Upper lobe of left lung (tissue), 6 donors: ENCODE results near the gene ACOXL. TPM values are rescaled to one million over a fixed set of nuclear protein-coding genes. Genes with fewer than 3 reads are reported as not detected.

Experiments
- ATAC-seq, 2 donors: fragments of 200-7000 bp; cut with Tn5 transposase; one replicate each; pipeline ENCODE4 v1.9.1; 2022; ENCODE audit warnings: mild to moderate bottlenecking in 2 of 2, moderate library complexity in 2 of 2; ENCODE audit not compliant: low FRiP score in 2 of 2
- DNase-seq, 2 donors: peaks; one replicate each; pipeline ENCODE4 v3.0.0-alpha.2; 2019 to 2020
- H3K27ac ChIP-seq, 4 donors: fragments of 200-600 bp; sonication (generic); one replicate each; pipeline ENCODE4 v1.5.1; 2016 to 2019
- H3K27me3 ChIP-seq, 4 donors: fragments of 200-600 bp; sonication (generic); one replicate each; pipeline ENCODE4 v1.5.1; 2017 to 2019
- H3K36me3 ChIP-seq, 4 donors: fragments of 200-600 bp; sonication (generic); one replicate each; pipeline ENCODE4 v1.5.1; 2016 to 2019
- H3K4me1 ChIP-seq, 4 donors: fragments of 200-600 bp; sonication (generic); one replicate each; pipeline ENCODE4 v1.5.1; 2018 to 2019
- H3K4me3 ChIP-seq, 4 donors: fragments of 200-600 bp; sonication (generic); one replicate each; pipeline ENCODE4 v1.5.1; 2017 to 2019; ENCODE audit warnings: mild to moderate bottlenecking in 2 of 4, moderate library complexity in 1 of 4
- H3K9me3 ChIP-seq, 4 donors: fragments of 200-600 bp; sonication (generic); one replicate each; pipeline ENCODE4 v1.5.1; 2018 to 2019
- EP300 ChIP-seq, 4 donors: sonication (generic); formaldehyde crosslinking; IDR thresholded peaks; one replicate each; pipeline ENCODE4 v1.5.1; 2017; ENCODE audit warnings: antibody characterized with exemption in 4 of 4, control low read depth in 2 of 4
- POLR2A ChIP-seq, 4 donors: fragments of 450-650 bp; IDR thresholded peaks; one replicate each; pipeline ENCODE4 v1.5.1; 2016 to 2017; ENCODE audit warnings: antibody characterized with exemption in 4 of 4, mild to moderate bottlenecking in 2 of 4
- POLR2AphosphoS5 ChIP-seq, 2 donors: sonication (generic); formaldehyde crosslinking; IDR thresholded peaks; one replicate each; pipeline ENCODE4 v1.5.1; 2017; ENCODE audit warnings: antibody characterized with exemption in 2 of 2
- WGBS, 2 donors: methylation state at CpG; one replicate each; pipeline ENCODE4 v1.1.5; 2017 to 2018; 5-methylcytosine and 5-hydroxymethylcytosine counted together
- total RNA-seq, 6 donors: library from RNA; depleted of rRNA in 4 of 6; stranded (reverse); fragments of >200 nt in 4 of 6; gene quantifications; one replicate each; pipeline versions ENCODE4 v1.1.0 to v1.2.1, GENCODE V29; 2016 to 2021
- TF ChIP-seq, protein P1 (sequence below), 6 experiments: fragments of 450-650 bp in 4 of 6; fragments of 200-600 bp in 2 of 6; sonication (generic) in 2 of 6; IDR thresholded peaks; one replicate each; pipeline ENCODE4 v1.5.1; 2016 to 2019; ENCODE audit warnings: antibody characterized with exemption in 6 of 6
- donor health status: DM: no; HTN: no; CAD: no; lungs with moderate emphysema.
- donor health status: DM: no; HTN: yes; CAD: no; lungs with severe emphysema.

Gene ACOXL
- total RNA-seq, 6 donors from 2014 or later, result 30.2 to 128 (median 38.0) TPM

DNA sequence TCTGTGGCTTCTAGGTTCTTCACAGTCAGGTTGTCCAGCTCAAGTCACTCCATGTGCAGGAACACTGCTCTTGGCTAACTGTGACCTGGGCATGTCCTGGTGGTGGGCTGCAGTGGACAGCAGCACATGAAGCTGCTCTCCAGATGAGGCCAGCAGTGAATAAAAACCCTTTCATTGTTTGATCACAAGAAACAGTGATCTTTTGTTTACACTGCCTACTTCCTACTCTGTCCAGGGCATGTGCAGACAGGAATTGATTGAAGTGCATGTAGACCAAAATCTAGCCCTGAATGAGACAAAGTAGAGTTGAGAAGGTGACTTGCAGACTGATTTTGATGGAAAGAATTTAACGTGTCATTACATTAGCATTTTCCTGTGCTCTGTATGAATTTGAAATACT lies 423.2 kb downstream of the ACOXL start:
- WGBS, 2 donors, result 68 to 71% methylated on average over 1 of the region's 1 CpG
- H3K27ac ChIP-seq, result no peak overlapping the region
- H3K27me3 ChIP-seq, result no peaks in the 10 kb centered on the region
- H3K4me1 ChIP-seq, result no peaks in the 10 kb centered on the region
- H3K9me3 ChIP-seq, result no peaks in the 10 kb centered on the region
- H3K36me3 ChIP-seq, result peaks cover 0 to 26% (median 2%) of the 10 kb centered on the region in 4 donors
- no peak overlapping the region for H3K4me3 ChIP-seq
- DNase-seq (no peak), ATAC-seq (no peak)
- TF ChIP-seq POLR2A (IDR thresholded peaks at IDR 0.05) (no peak), EP300 (IDR thresholded peaks at IDR 0.05) (no peak), POLR2AphosphoS5 (IDR thresholded peaks at IDR 0.05) (no peak)
- TF ChIP-seq, protein P1, sequence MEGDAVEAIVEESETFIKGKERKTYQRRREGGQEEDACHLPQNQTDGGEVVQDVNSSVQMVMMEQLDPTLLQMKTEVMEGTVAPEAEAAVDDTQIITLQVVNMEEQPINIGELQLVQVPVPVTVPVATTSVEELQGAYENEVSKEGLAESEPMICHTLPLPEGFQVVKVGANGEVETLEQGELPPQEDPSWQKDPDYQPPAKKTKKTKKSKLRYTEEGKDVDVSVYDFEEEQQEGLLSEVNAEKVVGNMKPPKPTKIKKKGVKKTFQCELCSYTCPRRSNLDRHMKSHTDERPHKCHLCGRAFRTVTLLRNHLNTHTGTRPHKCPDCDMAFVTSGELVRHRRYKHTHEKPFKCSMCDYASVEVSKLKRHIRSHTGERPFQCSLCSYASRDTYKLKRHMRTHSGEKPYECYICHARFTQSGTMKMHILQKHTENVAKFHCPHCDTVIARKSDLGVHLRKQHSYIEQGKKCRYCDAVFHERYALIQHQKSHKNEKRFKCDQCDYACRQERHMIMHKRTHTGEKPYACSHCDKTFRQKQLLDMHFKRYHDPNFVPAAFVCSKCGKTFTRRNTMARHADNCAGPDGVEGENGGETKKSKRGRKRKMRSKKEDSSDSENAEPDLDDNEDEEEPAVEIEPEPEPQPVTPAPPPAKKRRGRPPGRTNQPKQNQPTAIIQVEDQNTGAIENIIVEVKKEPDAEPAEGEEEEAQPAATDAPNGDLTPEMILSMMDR (IDR thresholded peaks at IDR 0.05), result no peak

DNA sequence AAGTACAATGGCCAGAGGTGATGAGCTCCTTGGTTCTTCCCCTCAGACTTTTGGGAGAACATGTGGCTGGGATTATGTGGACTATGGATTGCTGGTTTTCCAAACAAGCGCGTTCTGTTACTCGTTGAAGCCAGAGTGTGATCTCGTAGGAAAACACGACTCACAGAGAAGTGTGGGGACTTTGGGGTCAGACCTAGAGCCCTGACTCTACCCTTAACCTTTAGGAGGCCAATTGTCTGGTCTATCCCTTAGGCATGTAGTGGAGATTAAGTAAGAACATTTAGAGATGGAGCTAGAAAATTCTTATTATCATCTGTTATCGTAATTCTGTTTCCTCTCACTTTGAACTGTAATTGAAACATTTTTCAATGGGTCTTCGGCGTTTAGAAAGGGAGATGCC lies 424.2 kb downstream of the ACOXL start:
- Histone ChIP-seq H3K36me3 (peaks cover 0 to 19% (median 2%) of the 10 kb centered on the region in 4 donors), H3K4me3 (no peak overlapping the region), H3K27me3 (no peaks in the 10 kb centered on the region), H3K27ac (no peak overlapping the region), H3K9me3 (no peaks in the 10 kb centered on the region), H3K4me1 (peaks cover 0 to 4% (median 2%) of the 10 kb centered on the region in 4 donors)
- WGBS, 2 donors, result 93 to 94% methylated on average over 8 of the region's 8 CpGs
- no peak for TF ChIP-seq EP300 (IDR thresholded peaks at IDR 0.05)
- no peak for TF ChIP-seq POLR2A (IDR thresholded peaks at IDR 0.05)
- no peak for TF ChIP-seq POLR2AphosphoS5 (IDR thresholded peaks at IDR 0.05)
- TF ChIP-seq, protein P1 (IDR thresholded peaks at IDR 0.05), result no peak
- DNase-seq (no peak), ATAC-seq (no peak)

DNA sequence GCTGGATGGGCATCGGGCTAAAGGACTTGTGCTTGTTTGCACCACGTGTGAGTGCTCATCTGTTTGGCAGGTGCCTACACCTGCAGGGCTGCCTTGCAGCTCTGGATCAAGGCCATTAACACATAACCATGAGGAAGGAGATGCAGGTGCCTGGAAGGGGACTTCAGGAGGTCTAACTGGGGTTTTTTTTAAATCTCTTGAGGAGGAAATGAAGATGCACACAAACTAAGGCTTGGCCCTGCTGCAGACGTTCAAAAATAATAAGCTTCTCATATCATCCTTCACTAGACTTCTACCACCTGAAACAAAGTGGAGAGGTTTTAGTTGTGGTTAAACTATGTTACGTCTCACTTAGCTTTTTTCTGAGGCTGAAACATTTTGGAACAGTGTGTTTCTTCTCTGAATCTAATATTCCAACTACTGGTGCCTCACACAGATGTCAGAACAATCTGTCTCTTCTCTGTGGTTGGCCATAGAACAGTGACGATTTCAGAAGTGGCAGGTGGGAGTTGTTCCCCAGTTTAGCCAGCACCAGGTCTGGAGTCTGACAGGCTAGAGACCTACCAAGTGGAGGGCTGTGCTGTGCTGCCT lies 424.8 kb downstream of the ACOXL start:
- whole genome bisulfite sequencing, 2 donors, result 86 to 90% methylated on average over 5 of the region's 5 CpGs
- no peak overlapping the region for H3K27ac ChIP-seq
- peaks cover 0 to 13% (median 2%) of the 10 kb centered on the region in 4 donors for H3K36me3 ChIP-seq
- no peak overlapping the region for H3K4me3 ChIP-seq
- no peaks in the 10 kb centered on the region for H3K9me3 ChIP-seq
- no peak for TF ChIP-seq EP300 (IDR thresholded peaks at IDR 0.05)
- no peak for TF ChIP-seq POLR2AphosphoS5 (IDR thresholded peaks at IDR 0.05)
- TF ChIP-seq POLR2A (IDR thresholded peaks at IDR 0.05), result no peak
- TF ChIP-seq, protein P1 (IDR thresholded peaks at IDR 0.05), result no peak
- no peaks in the 10 kb centered on the region for H3K27me3 ChIP-seq
- H3K4me1 ChIP-seq, result peaks cover 4 to 9% (median 8%) of the 10 kb centered on the region in 4 donors
- no peak for DNase-seq
- no peak for ATAC-seq

DNA sequence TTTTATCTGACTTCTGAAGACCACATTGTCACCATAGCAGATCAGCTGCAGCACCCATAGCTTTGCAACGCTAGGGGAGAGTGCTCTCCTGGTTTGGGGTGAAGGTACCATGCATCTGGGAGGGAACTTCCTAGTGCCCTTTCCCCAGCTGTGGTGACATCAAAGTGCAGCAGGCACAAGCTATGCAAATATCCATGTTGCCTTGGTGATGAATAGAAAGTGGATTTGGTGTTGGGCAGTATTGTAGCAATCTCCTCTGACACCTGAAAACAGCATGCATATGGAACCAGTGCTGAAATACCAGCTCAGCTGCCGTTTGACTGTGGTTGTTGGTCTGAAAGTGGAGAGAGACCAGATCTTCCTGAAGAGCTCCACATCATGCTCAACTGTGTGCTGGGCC lies 425.4 kb downstream of the ACOXL start:
- no peak overlapping the region for H3K27ac ChIP-seq
- H3K36me3 ChIP-seq, result peaks cover 0 to 8% (median 2%) of the 10 kb centered on the region in 4 donors
- no peaks in the 10 kb centered on the region for H3K9me3 ChIP-seq
- no peak for TF ChIP-seq POLR2A (IDR thresholded peaks at IDR 0.05)
- TF ChIP-seq, protein P1 (IDR thresholded peaks at IDR 0.05), result no peak
- no peak for TF ChIP-seq EP300 (IDR thresholded peaks at IDR 0.05)
- DNase-seq (no peak), ATAC-seq (no peak)
- peaks cover 11 to 14% (median 12%) of the 10 kb centered on the region in 4 donors for H3K4me1 ChIP-seq
- H3K27me3 ChIP-seq, result no peaks in the 10 kb centered on the region
- WGBS, 2 donors, result 77 to 88% methylated on average over 2 of the region's 2 CpGs
- H3K4me3 ChIP-seq, result no peak overlapping the region

DNA sequence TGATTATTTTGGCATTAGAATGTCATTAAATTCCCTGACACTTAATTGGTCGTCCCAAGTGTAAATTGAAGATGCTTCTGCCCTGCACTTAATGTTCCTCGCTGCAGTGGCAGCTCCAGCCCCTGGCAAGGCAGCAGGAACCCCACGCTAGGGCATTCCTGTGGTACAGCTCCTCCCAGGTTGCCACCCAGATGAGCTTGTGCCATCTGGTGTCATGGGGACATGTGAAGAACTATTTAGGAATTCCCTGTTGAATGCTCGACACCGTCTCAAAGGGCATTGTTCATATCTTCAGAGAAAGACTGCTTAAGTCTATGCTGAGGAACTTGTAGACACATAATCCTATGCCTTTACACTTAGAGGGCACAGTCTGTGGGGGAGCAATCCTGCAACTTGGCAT lies 427.3 kb downstream of the ACOXL start:
- no peak for ATAC-seq
- WGBS, 2 donors, result 83 to 95% methylated on average over 5 of the region's 5 CpGs

More for the DNA sequence above, 427.3 kb downstream of the ACOXL start:
- no peak for DNase-seq
- TF ChIP-seq, protein P1 (IDR thresholded peaks at IDR 0.05), result no peak
- TF ChIP-seq EP300 (IDR thresholded peaks at IDR 0.05), result no peak
- no peak for TF ChIP-seq POLR2A (IDR thresholded peaks at IDR 0.05)
- no peak for TF ChIP-seq POLR2AphosphoS5 (IDR thresholded peaks at IDR 0.05)
- Histone ChIP-seq H3K36me3 (peaks cover 0 to 3% (median 0%) of the 10 kb centered on the region in 4 donors), H3K27me3 (no peaks in the 10 kb centered on the region), H3K9me3 (no peaks in the 10 kb centered on the region), H3K27ac (no peak overlapping the region), H3K4me3 (no peak overlapping the region), H3K4me1 (peaks cover 16 to 18% (median 17%) of the 10 kb centered on the region in 4 donors)
